ENCODE data around the gene MYOZ3.

MYOZ3 gene

GRCh38 chr5:150647275-150648251, 13.5 kb upstream of the MYOZ3 start:
- no peaks in the 10 kb centered on the region for H3K36me3 ChIP-seq (ENCODE audit: insufficient read depth, low read depth, low read length)
- H3K4me1 ChIP-seq (ENCODE audit: insufficient read depth, low read length): peaks cover 15% of the 10 kb centered on the region
- H3K27ac ChIP-seq (ENCODE audit: low read length): no peak overlapping the region
- H3K27me3 ChIP-seq (ENCODE audit: insufficient read depth, low read length): no peaks in the 10 kb centered on the region
- H3K4me3 ChIP-seq (ENCODE audit: low read length): no peak overlapping the region
- H3K9ac ChIP-seq (ENCODE audit: low read depth, low read length): no peak overlapping the region
- H3K9me3 ChIP-seq (ENCODE audit: insufficient read depth, low read depth, low read length): no peaks in the 10 kb centered on the region

- Histone ChIP-seq H3K36me3 (ENCODE audit: insufficient read depth, low read depth, low read length) (no peaks in the 10 kb centered on the region), H3K4me1 (ENCODE audit: insufficient read depth, low read length) (peaks cover 15% of the 10 kb centered on the region), H3K9ac (ENCODE audit: low read depth, low read length) (no peak overlapping the region), H3K27ac (ENCODE audit: low read length) (no peak overlapping the region), H3K4me3 (ENCODE audit: low read length) (no peak overlapping the region), H3K9me3 (ENCODE audit: insufficient read depth, low read depth, low read length) (no peaks in the 10 kb centered on the region), H3K27me3 (ENCODE audit: insufficient read depth, low read length) (no peaks in the 10 kb centered on the region)
Measured at GRCh38 chr5:150648294-150649107, 12.6 kb upstream of the MYOZ3 start.

GRCh38 chr5:150649108-150650020, 11.7 kb upstream of the MYOZ3 start:
- Histone ChIP-seq H3K27ac (ENCODE audit: low read length) (no peak overlapping the region), H3K4me1 (ENCODE audit: insufficient read depth, low read length) (peaks cover 12% of the 10 kb centered on the region; the same call in 1 of the 2 replicates), H3K27me3 (ENCODE audit: insufficient read depth, low read length) (no peaks in the 10 kb centered on the region), H3K9me3 (ENCODE audit: insufficient read depth, low read depth, low read length) (no peaks in the 10 kb centered on the region), H3K4me3 (ENCODE audit: low read length) (no peak overlapping the region), H3K36me3 (ENCODE audit: insufficient read depth, low read depth, low read length) (no peaks in the 10 kb centered on the region), H3K9ac (ENCODE audit: low read depth, low read length) (no peak overlapping the region)

DNA sequence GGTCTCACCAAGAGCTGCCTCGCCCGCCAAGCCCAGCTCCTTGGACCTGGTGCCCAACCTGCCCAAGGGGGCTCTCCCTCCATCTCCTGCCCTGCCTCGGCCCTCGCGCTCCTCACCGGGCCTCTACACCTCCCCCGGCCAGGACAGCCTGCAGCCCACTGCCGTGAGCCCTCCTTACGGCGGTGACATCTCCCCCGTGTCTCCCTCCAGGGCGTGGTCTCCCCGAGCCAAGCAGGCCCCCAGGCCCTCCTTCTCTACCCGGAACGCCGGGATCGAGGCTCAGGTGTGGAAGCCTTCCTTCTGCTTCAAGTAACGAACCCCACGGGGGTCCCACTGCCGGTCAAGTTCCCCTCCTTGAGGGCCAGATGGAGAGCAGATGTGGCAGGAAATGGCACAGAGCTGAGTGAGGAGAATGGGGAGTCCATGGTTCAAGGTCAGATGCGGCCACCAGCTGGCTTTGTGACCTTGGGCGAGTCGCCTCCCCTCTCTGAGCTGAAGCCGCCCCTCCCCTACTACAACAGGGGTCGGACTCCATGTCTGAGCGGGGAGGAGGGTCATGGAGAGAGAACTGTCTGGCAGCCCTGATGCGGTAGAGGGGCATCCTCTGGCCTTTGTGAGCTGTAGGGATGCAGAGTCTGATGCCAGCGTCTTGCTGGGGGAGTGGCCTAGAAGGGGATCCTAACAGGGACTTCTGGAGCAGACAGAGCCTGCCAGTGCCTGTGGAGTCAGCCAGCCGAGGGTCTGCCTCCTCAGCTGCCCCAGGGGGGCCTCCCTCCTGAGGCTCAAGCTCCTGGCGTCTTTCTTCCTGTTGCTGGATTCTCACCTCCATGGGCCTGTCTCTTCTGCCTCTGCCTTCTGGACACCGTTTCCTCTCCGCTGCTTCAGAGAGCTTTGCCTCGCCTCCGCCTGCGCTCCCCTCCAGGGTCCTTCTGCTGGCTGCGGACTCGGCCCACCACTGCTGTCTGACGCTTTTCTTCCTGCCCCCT, 10.7 kb upstream of the MYOZ3 start:
- no peak overlapping the region for H3K4me3 ChIP-seq (ENCODE audit: low read length)
- H3K4me1 ChIP-seq (ENCODE audit: insufficient read depth, low read length): peaks cover 7% of the 10 kb centered on the region; the same call in 1 of the 2 replicates
- H3K36me3 ChIP-seq (ENCODE audit: insufficient read depth, low read depth, low read length): no peaks in the 10 kb centered on the region
- H3K27me3 ChIP-seq (ENCODE audit: insufficient read depth, low read length): no peaks in the 10 kb centered on the region
- H3K27ac ChIP-seq (ENCODE audit: low read length): no peak overlapping the region
- H3K9ac ChIP-seq (ENCODE audit: low read depth, low read length): no peak overlapping the region
- H3K9me3 ChIP-seq (ENCODE audit: insufficient read depth, low read depth, low read length): no peaks in the 10 kb centered on the region

DNA sequence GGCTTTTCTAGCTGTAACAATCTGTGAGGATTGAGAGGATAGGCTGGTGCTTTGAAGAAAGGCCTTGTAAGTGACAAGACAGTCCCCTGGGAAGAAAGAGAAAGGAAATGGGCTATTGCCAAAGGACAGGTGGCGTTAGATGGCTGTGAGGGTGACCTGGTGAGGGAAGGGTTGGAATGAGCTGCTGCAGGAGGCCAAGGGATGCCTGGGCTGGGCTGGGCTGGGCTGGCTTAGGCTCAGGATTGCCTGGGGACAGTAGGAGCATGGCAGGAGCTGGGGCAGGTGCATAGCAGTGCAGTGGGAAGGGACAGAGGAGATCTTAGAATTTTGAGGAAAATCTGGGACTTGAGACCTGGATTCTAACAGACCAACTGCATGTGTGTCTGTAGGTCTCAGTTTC, 9.7 kb upstream of the MYOZ3 start:
- no peak overlapping the region for H3K4me3 ChIP-seq (ENCODE audit: low read length)
- no peaks in the 10 kb centered on the region for H3K36me3 ChIP-seq (ENCODE audit: insufficient read depth, low read depth, low read length)
- no peaks in the 10 kb centered on the region for H3K9me3 ChIP-seq (ENCODE audit: insufficient read depth, low read depth, low read length)
- H3K4me1 ChIP-seq (ENCODE audit: insufficient read depth, low read length): peaks cover 5% of the 10 kb centered on the region; the same call in 1 of the 2 replicates
- H3K27me3 ChIP-seq (ENCODE audit: insufficient read depth, low read length): no peaks in the 10 kb centered on the region
- no peak overlapping the region for H3K9ac ChIP-seq (ENCODE audit: low read depth, low read length)
- H3K27ac ChIP-seq (ENCODE audit: low read length): no peak overlapping the region

DNA sequence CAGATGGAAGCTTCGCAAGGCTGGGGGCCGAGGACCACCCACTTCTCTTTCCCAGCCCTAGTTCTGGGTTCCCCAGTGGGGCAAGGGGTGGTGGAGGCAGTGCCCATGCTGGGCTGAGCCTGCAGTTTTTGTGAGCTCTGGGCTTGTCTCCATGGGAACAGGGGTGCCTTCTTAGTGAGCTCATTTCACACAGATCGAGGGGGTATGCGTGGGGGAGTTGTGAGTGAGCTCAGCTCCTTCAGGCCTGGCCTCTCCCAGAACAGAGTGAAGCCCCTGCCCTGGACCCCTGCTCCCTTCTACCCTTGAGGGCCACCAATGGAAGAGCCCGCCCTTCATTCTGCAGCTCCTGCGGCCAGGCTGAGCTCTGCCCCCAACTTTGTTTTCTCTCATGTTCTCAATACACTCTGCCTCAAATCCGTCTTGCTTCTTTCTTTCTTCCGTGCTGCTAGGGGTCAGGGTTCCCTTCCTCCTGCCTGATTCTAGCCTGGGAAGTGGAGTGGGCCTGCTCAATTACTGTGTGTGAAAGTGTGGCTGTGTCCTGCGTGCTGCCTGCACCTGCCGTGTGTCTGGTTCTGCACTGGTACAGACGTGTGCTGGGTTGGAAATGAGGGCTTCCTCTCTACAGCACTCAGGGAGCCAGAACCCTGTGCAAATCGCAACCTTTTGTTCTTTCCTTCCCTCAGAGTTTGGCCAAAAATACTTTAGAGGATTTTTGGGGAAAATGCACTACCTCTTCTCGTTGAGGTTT, 9.0 kb upstream of the MYOZ3 start:
- Histone ChIP-seq H3K27me3 (ENCODE audit: insufficient read depth, low read length) (peaks cover 2% of the 10 kb centered on the region), H3K4me1 (ENCODE audit: insufficient read depth, low read length) (peaks cover 6% of the 10 kb centered on the region), H3K9me3 (ENCODE audit: insufficient read depth, low read depth, low read length) (no peaks in the 10 kb centered on the region), H3K36me3 (ENCODE audit: insufficient read depth, low read depth, low read length) (no peaks in the 10 kb centered on the region), H3K4me3 (ENCODE audit: low read length) (no peak overlapping the region), H3K9ac (ENCODE audit: low read depth, low read length) (no peak overlapping the region), H3K27ac (ENCODE audit: low read length) (no peak overlapping the region)

- no peaks in the 10 kb centered on the region for H3K36me3 ChIP-seq (ENCODE audit: insufficient read depth, low read depth, low read length)
- H3K4me3 ChIP-seq (ENCODE audit: low read length): no peak overlapping the region
- peaks cover 12% of the 10 kb centered on the region for H3K27me3 ChIP-seq (ENCODE audit: insufficient read depth, low read length)
- H3K27ac ChIP-seq (ENCODE audit: low read length): no peak overlapping the region
- no peak overlapping the region for H3K9ac ChIP-seq (ENCODE audit: low read depth, low read length)
- no peaks in the 10 kb centered on the region for H3K9me3 ChIP-seq (ENCODE audit: insufficient read depth, low read depth, low read length)
- H3K4me1 ChIP-seq (ENCODE audit: insufficient read depth, low read length): peaks cover 8% of the 10 kb centered on the region
Measured at GRCh38 chr5:150653145-150653761, 7.8 kb upstream of the MYOZ3 start.

DNA sequence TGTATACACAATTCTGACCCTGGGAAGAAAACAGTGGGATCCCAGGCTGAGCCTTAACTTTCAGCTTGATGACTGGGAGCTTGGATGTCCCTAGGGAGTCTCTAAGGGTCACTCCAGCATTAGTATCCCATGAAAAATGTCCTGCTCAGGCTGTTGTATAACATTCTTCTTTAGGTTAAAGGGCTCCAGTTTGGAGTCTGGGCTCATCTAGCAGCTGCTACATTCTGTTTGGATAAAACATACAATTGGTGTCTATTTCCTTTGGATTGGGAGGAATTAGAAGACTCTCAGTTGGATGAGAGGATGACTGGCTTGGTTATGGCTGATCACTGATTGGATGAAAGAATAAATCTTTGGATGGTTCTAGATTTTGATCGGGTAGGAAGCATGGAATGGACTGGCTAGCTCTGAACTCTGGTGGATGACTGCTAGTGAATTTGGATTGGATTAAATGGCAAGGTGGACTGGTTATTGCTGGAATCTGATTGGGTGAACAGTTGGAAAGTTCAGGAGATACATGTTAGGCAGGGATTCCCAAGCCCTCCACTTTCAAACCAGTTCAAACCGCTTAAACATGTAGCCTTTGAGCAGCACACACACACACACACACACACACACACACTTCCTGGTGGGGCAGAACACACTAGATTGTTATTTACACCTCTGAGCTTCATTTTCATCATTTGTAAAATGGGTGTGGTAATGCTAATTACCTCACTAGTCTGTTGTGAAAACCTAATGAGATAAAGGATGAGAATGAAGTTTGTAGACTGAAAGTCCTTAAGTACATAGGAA, 7.1 kb upstream of the MYOZ3 start:
- Histone ChIP-seq H3K36me3 (ENCODE audit: insufficient read depth, low read depth, low read length) (no peaks in the 10 kb centered on the region), H3K27ac (ENCODE audit: low read length) (no peak overlapping the region), H3K9ac (ENCODE audit: low read depth, low read length) (no peak overlapping the region)

GRCh38 chr5:150655221-150655620, 5.8 kb upstream of the MYOZ3 start:
- H3K36me3 ChIP-seq (ENCODE audit: insufficient read depth, low read depth, low read length): no peaks in the 10 kb centered on the region
- peaks cover 8% of the 10 kb centered on the region for H3K4me1 ChIP-seq (ENCODE audit: insufficient read depth, low read length)
- no peak overlapping the region for H3K9ac ChIP-seq (ENCODE audit: low read depth, low read length)
- peaks cover 12% of the 10 kb centered on the region for H3K27me3 ChIP-seq (ENCODE audit: insufficient read depth, low read length)
- H3K9me3 ChIP-seq (ENCODE audit: insufficient read depth, low read depth, low read length): no peaks in the 10 kb centered on the region
- H3K27ac ChIP-seq (ENCODE audit: low read length): no peak overlapping the region
- no peak overlapping the region for H3K4me3 ChIP-seq (ENCODE audit: low read length)

More for the DNA sequence above, 7.1 kb upstream of the MYOZ3 start:
- Histone ChIP-seq H3K9me3 (ENCODE audit: insufficient read depth, low read depth, low read length) (no peaks in the 10 kb centered on the region), H3K27me3 (ENCODE audit: insufficient read depth, low read length) (peaks cover 12% of the 10 kb centered on the region), H3K4me1 (ENCODE audit: insufficient read depth, low read length) (peaks cover 8% of the 10 kb centered on the region), H3K4me3 (ENCODE audit: low read length) (no peak overlapping the region)
